Prostate gland (tissue), 2 donors: ENCODE results near the gene SETD3.

ENCODE experiments used
- POLR2AphosphoS5 ChIP-seq: sonication (generic); formaldehyde crosslinking; IDR thresholded peaks from one replicate; pipeline ENCODE4 v1.6.1; 2017; ENCODE audit warnings: antibody characterized with exemption
- TF ChIP-seq, protein P1 (sequence below), 4 experiments: fragments of 200-600 bp in 2 of 4; fragments of 450-650 bp in 2 of 4; sonication (generic) in 2 of 4; IDR thresholded peaks; 1 replicate in 3 of 4; 2 replicates in 1 of 4; pipeline ENCODE4 v1.5.1; 2016 to 2019; ENCODE audit warnings: antibody characterized with exemption in 4 of 4, mild to moderate bottlenecking in 2 of 4, moderate library complexity in 2 of 4

DNA sequence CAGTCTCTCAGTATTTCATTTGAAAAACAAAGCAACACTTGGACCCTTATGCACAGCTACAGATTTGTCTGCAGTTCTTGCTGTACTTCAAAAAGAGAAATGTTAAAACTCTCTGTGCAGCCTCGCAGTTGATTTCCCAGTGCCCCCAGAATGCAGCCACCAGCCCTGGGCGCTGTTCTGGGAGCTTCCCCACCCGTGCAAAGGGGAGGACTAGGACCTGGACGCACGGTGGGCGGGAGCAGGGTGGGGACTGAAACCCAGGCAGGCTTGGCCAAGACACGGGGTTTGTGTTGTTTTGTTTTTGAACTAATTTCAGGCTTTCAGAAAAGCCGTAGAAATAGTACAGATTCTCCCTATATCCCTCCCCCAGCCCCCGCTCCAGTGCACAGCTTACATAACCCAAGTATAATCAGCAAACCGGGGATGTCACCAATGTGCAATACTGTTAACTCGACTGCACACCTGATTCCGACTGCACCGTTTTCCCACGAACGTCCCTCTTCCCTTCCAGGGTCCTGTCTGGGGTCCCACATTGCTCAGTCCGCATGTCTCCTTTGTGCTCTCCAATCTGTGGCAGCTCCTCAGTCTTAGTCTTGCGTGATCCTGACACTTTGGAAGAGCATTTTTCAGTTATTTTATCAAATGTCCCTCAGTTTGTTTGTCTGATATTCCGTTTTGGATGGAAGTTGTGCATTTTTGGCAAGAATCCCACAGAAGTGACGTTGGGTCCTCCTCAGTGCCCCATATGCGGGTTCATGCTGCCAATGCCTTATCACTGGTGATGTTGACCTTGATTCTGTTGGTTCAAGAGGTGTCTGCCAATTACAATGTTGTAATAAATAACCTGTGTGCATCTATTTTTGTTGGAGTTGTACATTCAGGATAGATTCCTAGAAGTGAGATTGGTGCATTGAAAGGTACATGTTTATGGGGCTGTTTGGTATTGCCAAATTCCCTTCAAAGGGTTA lies 95.9 kb downstream of the SETD3 start:
- no peak for TF ChIP-seq POLR2AphosphoS5
- TF ChIP-seq, protein P1, sequence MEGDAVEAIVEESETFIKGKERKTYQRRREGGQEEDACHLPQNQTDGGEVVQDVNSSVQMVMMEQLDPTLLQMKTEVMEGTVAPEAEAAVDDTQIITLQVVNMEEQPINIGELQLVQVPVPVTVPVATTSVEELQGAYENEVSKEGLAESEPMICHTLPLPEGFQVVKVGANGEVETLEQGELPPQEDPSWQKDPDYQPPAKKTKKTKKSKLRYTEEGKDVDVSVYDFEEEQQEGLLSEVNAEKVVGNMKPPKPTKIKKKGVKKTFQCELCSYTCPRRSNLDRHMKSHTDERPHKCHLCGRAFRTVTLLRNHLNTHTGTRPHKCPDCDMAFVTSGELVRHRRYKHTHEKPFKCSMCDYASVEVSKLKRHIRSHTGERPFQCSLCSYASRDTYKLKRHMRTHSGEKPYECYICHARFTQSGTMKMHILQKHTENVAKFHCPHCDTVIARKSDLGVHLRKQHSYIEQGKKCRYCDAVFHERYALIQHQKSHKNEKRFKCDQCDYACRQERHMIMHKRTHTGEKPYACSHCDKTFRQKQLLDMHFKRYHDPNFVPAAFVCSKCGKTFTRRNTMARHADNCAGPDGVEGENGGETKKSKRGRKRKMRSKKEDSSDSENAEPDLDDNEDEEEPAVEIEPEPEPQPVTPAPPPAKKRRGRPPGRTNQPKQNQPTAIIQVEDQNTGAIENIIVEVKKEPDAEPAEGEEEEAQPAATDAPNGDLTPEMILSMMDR (IDR thresholded peaks at IDR 0.05): no peak
